GM04504 (cell line): ENCODE measurements around the gene OXSR1.
A peak's percentile ranks its signal among the peaks of the same experiment; 100 is the strongest.
"Not testable (repeated sequence)": the region's sequence is repeated elsewhere in the genome, so short reads cannot be mapped to it uniquely, and the experiment has no call there.

ENCODE experiments used
- DNase-seq: peaks from one replicate; pipeline ENCODE4 v3.0.0-alpha.2; 2012; ENCODE audit warnings: low read depth

Gene OXSR1

DNA sequence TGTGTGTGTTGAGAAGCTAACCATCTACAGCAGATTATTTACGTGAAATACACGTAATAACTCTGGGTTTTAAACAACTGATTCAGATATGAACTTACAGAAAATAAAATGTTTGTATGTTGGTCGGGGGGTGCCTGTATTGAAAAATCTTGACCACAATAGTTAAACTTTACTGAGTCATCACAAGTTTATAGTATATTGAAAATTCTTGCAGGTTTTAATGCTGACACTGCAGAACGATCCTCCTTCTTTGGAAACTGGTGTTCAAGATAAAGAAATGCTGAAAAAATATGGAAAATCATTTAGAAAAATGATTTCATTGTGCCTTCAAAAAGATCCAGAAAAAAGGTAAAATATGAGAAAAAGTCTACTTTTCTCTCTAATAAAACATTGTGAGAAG, 59.0 kb downstream of the OXSR1 start:
- no peak for DNase-seq

DNA sequence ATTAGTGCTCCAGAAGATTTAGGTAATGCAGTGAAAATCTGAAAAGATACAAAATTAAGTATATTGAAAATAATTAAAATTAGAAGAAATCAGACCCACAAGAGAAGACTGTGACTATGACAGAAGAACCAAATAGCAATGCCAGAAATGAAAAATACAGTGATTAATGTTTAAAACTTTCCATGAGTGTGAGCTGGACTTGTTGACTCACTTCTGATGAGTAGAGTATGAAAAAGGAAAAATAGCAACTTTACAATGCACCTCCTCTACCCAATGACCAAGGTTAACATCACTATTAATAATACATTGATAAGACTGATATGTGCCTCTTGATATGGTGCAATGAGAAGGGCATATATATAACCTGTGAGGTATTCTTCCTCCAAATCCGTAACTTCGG, 60.9 kb downstream of the OXSR1 start:
- no peak for DNase-seq

DNA sequence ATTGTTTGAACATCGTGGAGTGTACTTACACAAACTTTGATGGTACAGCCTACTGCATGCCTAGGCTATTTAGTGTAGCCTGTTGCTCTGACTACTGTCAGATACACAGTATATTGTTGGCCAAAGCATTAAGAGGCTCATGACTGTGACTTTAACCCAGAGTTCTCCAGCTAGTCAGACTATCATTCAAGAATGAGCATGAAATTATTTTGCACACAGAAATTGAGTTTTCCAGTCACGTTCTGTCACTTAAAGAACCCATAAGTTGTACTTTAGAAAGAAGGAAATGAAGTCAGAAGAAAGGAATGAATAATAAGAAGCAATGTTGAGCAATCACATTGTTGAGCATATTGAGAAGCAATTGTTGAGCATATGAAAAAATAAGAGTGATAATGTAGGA, 62.7 kb downstream of the OXSR1 start:
- peak; percentile 41 for DNase-seq

DNA sequence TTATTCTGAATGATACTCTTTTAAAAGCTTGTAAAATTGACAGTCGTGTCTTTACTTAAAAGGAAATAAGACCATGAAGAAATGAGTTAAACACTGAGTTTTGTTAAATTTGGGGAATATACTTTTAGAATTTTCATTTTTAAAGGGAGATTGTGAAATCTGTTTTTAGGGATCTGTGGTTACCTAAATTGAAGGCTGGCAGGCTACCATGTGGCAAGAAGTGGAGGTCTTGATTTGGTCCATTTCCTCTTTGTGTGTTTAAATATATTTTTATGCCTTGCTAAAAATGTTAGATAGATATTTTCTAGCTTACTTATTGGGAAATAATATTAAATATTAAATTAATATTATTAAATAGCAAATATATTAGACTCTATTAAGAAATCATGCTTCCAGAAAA, 63.7 kb downstream of the OXSR1 start:
- DNase-seq: no peak

DNA sequence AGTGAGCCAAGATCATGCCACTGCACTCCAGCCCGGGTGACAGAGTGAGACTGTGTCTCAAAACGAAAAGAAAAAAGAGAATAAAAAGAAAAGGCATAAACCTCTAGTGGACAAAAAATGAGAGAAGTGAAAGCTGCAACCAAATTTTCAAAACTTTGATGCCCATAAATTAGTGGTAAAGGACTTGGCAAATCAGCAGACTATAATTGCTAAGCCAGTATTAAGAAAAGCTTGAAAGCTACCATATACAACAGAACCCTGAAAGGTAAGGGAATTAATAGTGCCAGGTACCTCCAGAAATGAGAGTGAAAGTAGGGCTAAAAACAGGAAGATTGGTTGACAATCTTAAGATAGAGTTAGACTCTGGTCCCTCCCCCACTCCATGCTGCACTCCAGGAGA, 67.4 kb downstream of the OXSR1 start:
- DNase-seq: no peak

DNA sequence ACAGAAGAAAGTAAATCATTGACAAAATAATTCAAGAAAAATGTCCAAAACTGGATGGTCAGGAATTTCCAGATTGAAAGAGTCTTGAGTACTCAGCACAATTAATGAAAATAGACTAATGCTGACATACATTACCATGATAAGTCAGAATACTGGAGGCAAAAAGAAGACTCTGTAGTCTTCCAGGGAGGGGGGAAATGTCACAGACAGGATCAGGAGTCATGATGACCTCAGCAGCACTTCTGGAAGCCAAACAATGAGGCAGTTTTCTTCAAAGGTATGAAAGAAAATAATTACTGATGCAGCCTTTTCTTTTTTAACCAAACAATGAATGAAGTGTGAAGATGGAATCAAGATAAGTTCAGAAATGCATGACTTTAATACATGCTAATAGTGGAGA, 70.1 kb downstream of the OXSR1 start:
- no peak for DNase-seq

DNA sequence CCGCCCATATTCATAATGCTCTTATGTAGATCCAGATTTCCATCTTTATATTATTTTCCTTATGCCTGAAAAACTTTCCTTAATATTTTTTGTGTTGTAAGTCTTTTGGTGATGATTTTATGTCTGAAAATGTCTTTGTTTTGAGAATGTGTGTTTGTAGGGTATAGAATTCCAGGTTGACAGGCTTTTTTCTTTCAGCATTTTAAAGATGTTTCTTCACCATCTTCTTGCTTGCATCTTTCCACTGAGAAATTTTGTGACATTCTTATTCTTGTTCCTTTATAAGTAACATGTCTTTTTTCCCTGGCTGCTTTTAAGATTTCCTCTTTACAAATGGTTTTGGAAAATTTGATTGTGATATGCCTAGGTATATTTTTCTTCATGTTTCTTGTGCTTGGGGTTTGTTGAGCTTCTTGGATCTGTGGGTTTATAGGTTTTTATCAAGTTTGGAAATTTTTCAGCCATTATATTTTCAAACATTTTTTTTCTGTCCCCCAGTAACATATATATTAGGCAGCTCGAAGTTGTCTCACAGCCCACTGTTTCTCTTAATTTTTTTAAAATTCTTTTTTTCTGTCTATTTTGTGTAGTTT, 73.2 kb downstream of the OXSR1 start:
- DNase-seq: no peak

DNA sequence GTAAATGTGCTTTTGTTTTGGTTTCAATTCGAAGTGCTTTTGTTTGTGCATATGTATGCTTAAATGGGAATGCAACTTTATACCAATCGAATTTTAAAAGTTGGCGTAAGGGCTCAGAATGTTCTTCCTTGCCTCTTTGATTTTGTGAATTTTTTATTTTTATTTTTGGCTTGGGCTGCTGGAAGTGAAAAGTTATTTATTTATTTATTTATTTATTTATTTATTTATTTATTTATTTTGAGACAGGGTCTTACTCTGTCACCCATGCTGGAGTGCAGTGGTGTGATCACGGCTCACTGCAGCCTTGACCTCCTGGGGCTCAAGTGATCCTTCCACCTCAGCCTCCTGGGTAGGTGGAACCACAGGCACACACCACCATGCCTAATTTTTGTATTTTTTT, 77.5 kb downstream of the OXSR1 start:
- not testable (repeated sequence) for DNase-seq

DNA sequence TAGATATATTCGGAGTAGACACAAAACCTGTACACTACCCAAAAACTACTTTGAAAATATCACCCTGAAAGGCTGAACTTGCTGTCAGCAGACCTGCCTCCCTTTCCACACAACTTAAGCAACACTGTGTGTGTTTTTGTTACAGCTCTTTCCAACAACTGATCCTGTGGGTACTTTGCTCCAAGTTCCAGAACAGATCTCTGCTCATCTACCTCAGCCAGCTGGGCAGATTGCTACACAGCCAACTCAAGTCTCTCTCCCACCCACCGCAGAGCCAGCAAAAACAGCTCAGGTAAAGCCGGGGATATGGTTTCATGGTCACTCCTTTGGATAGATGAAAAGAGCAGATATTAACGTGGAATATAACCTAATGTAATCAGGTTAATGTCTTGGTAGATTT, 80.6 kb downstream of the OXSR1 start:
- no peak for DNase-seq

DNA sequence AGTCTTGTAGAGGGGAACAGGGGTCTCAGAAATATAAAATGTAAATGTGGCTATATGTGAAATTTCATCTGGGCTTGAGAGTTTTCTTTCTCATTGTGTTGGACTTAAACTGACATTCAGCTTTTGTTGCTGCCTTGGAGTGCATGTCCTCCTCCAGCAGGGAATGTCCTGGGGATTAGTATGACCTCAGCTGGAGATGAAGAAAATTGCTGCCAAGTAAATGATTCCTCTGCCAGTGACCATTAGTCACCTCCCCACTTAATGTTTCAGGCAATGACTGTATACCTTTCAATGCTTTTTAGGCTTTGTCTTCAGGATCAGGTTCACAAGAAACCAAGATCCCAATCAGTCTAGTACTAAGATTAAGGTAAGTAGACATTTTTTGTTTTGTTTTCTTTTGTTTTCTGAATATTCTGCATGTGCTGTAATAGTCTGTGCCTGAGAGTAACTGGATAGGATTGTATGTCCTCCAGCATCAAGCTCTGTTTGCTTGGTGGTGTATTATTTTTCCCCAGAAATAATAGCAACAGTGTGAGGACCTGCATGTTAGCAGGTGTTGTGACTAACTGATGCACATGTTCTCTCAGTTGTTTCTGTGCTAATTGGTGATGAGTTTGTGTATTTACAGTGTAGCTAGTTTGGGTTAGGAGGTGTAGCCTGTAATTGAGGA, 82.2 kb downstream of the OXSR1 start:
- peak; percentile 81 for DNase-seq

DNA sequence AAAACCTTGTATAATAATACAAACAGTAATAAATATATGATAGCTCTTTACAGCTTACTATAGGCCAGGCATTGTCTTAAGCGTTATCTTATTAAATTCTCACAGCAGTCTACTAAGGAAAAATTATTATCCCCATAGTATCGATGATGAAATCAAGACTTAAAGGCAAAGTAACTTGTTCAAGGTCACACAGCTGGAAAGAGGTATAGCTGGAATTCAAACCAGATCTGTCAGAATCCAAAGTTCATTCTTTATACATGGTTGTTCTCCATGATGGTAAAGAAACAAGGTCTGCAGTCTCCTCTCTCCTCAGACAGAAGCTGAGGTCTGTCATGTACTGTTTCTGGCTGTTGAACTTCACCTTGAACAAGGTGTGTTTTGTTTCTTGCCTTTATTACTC, 84.9 kb downstream of the OXSR1 start:
- DNase-seq: no peak

DNA sequence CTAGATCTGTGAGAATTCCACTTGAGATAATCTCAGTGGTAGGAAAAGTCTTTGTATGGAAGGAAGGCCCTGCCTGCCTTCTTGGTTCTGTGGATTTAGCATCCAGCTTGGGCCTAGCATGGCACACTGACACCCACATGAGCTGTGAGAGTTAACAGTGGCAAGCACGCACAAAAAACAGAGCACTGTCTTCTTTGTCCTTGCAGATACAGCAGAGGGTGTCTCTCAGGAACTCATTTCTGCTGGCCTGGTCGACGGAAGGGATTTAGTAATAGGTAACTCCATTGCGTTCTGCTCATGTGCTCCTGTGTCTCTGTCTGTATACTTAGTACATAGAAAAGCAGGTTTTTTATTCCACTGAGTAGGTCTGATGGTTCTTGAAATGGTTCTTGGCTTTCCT, 85.9 kb downstream of the OXSR1 start:
- DNase-seq: no peak

DNA sequence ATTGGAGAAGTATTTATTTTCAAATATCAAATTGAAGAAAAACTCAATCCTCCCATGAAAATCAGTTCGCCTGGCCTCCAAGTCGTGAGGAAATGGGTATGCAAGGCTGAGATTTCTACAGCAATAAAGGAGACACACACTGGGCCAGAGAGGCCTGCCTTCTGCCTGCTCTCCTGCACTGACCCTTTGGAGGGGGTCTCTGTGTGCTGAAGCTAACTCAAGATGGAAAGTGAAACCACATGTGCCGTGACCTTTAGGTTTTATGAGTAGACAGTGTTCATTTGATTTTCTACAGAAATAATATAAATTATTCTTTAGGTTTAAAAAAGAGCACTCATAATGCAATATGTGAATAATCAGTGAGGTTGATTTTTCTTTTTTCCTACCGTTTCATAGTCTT, 88.4 kb downstream of the OXSR1 start:
- DNase-seq: no peak

DNA sequence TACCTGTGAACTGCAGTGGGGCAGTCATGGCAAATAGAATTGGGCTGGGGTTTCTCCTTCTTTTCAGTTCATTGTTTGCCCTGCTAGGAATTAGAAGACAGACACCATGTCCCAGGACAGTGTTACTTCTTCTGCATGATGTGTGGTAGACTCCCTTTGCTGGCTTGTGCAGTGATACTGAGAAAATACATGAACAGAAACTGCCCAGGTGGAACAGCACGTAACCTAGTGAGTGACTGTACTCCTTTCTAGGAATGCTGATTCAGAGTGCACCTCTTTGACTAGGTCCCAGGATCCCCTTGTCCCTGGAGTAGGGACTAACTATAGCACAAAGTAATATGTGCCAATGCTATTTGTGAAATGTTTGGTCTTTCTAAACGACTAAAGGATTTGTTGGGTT, 89.5 kb downstream of the OXSR1 start:
- no peak for DNase-seq

DNA sequence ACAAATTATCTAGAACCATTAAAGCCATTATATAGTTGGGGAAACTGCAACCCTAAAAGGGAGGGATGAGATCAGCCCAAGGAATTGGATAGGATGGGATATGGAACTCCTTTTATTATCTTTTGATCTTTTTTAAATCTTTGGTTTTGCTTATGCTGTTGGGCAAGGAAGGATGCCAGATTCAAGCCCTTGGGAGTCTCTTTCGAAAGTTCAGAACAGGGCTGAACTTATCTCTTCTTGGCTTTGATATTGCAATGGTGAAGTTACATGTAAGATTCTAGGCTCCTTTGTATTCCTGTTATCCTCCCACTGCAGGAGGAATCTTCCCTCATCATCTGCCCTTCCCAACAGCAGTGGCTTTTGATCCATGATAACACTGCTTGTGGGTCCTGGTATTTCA, 90.3 kb downstream of the OXSR1 start:
- no peak for DNase-seq

DNA sequence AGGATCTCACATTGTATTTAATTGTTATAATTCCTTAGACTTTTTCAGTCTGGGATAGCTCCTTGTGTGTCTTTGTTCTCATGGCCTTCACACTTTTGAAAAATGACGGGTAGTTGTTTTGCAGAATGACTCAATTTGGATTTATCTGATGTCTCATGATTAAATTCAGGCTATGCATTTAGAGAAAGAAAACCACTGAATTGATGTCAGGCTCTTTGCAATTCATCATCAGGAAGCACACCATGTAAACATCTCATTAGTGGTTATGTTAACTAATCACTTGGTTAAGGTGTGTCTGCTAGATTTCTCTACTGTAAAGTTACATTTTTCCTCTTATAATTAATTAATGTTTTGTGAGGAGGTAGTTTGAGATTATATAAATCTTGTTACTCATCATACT, 92.2 kb downstream of the OXSR1 start:
- DNase-seq: no peak

DNA sequence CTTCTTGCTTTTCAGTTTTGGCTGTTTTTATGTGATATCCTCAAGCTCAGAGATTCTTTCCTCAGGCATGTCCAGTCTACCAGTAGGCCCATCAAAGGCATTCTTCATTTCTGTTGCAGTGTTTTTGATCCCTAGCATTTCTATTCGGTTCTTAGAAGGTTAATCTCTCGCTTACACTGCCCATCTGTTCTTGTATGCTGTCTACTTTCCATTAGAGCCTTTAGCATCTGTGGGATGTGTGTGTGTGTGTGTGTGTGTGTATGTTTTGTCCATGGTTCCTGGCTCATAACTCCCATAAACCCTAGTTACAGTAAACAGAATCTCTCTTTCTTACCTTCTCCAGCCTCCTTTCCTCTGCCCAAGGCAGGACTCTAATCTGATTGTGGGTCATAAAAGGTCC, 95.1 kb downstream of the OXSR1 start:
- no peak for DNase-seq

DNA sequence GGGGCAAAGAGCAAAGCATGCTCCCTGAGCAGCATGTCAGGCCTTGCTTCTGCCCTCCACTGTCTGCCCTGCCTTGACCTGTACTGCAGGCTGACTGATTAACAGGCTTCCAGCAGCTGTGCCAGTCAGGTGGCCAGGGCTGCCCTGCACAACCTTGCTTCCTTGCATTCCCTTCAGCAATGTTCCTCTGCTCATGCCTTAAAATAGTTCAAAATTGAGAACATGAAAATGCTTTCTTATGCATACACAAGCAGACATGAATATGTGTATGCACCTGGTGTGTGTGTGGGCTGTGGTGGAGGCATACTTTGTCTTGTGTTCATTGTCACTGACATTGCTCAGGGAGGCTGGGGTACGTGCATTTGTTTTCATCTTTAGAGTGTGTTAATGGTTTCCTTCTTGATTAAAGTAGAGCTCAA, 99.0 kb downstream of the OXSR1 start:
- DNase-seq: no peak

DNA sequence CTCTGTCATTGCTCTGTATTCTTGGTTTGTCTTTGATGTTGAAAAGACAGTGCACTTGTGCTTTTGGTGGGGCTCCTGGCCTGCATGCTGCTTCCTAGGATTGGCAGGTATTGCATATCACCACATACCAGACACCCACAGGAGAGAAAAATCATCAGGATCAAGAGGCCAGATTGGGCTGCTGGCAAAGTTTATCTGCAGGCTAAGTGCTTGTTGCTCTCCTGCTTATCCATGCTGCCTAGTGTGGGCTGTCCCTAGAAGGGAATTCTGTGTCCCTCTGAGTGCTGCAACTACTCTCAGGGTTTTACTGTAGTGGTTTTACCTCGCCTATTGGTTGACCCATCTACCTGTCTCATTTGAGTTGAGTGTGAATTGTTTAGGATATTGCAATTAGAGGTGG, 99.4 kb downstream of the OXSR1 start:
- DNase-seq: no peak

DNA sequence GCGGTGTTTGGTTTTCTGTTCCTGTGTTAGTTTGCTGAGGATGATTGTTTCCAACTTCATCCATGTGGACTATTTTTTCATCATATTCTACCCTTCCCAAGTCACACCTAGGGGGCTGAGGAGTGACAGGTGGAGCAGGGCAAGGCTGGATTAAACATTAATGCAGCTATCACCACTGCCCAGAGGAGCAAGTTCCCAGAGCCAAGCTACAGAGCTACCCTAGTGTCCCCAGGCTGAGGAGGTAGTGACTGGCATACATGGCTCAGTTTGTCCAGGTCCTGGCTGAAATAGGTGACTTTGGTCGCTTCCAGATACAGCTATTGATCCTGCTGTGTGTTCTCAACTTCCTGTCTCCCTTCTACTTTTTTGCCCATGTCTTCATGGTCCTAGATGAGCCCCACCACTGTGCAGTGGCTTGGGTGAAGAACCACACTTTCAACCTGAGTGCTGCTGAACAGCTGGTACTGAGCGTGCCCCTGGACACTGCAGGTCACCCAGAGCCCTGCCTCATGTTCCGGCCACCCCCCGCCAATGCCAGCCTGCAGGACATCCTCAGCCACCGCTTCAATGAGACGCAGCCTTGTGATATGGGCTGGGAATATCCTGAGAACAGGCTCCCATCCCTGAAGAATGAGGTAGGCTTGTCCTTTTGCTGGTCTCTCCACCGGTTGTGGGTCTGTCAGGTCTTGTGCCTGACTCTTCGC, 100.4 kb downstream of the OXSR1 start, which contains the start of gene SLC22A13:
SLC22A13 (plus strand) TSS at position 209 of the 704 bp plus-strand sequence; CDS start at position 258, 49 bp downstream.
- no peak for DNase-seq

DNA sequence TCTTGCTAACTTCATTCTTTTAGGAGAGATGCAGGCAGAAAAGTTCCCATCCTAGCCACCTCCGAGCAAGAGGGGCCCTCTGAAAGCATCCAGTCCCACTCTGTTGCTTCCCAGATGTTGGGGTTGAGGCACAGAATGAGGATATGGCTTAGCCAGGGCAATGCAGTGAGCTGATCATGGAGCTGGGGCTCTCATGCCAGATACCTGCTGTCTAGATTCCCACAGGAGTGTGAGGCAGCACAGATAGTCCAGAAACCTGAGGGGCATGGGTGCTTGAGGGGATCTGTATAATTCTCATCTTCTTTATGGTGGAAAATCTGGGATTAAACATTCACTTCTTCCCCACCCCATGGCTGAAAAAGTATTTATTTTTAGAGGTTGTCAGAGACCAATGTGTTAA, 101.5 kb downstream of the OXSR1 start:
- no peak for DNase-seq

DNA sequence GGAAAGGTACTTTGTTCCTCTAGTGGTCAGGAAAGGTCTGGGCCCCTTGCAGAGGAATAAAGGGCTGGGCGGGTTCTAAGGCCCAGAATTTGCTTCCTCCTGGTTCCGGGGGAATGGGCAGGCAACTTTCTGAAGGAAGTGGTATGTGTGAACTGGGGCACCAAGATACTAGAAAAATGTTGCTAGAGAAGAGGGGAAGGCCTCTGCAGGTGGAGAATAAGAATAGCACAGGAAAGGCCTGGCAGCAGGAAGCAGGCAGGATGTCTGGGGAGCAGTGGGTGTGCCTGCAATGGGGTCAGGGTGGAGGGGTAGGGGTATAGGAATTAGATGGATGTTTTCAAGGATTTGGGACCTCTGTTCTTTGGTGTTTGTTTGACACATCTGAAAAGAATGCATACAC, 102.3 kb downstream of the OXSR1 start:
- DNase-seq: no peak

DNA sequence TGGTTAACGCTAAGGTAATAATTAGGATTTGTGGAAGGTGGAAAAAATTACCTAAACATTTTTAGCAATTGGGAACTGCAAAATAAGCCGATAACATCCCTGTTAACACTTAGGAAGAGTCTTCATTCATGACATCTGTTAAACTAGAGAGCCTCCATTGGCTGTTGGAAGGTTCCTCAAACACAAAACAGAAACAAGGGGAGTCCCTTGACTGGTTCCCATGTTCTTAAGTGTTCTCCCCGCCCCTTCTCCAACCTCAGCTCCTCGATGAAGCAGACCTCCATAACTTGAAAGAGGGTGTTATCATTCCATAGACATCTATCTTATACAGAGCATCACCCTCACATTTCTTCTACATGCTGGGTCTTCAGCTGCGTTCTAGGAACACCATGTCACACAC, 102.8 kb downstream of the OXSR1 start:
- DNase-seq: no peak

DNA sequence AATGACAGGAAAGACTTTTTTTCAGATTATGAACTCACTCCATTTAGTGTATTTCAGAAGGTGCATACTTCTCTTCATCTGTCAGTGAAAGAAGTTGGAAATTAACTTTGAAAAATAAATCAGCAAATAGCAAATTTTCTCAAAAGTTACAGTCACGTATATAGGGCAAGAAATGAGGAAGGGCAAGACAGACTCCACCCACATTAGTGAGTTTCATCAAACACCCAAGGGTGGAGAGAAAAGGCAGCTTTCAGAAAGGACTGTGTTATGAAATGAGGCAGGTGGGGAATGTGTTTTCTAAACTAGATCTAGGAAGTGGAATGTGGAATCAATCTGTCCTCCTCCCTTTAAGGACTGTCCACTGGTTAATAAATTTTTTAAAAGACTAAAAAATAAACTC, 103.2 kb downstream of the OXSR1 start:
- no peak for DNase-seq
